ENCODE measurements around the gene SSC5D. TPM values are rescaled to one million over a fixed set of nuclear protein-coding genes. Genes with fewer than 3 reads are reported as not detected.

SSC5D gene
- total and polyA plus RNA-seq, 10 of the 15 experiments (the other 5 are each of a cell fraction or from before 2014, with no cell fraction given): 0.03 to 0.13 (median 0.05) TPM; not detected in 4

- TF ChIP-seq SIX5 (IDR thresholded peaks at IDR 0.05; ENCODE audit: low read depth, low read length, severe bottlenecking) (no peak), FOXK2 (IDR thresholded peaks at IDR 0.05) (no peak), BMI1 (IDR thresholded peaks at IDR 0.05; ENCODE audit: borderline replicate concordance) (no peak), IKZF2 (IDR thresholded peaks at IDR 0.05) (no peak), USF1 (IDR thresholded peaks at IDR 0.05; ENCODE audit: borderline replicate concordance, extremely low read length, insufficient read depth, low read depth, low read length) (no peak), CTCF (IDR thresholded peaks at IDR 0.05 in 2 of 3, conservative IDR thresholded peaks at IDR 0.05 in 1 of 3; ENCODE audit: control insufficient read depth in 2 of 3, extremely low read depth in 1 of 3, insufficient read depth in 1 of 3, low read depth in 3 of 3, low read length in 3 of 3) (no peak), PKNOX1 (IDR thresholded peaks at IDR 0.05) (no peak), RCOR1 (conservative IDR thresholded peaks at IDR 0.05; ENCODE audit: low read depth, low read length) (no peak), SPI1 (IDR thresholded peaks at IDR 0.05; ENCODE audit: borderline replicate concordance, insufficient read depth, low read depth, low read length) (no peak), RAD51 (IDR thresholded peaks at IDR 0.05) (no peak)
- SMC1A ChIA-PET (ENCODE audit: uncharacterized antibody, unreplicated experiment): no interaction called here
- Histone ChIP-seq H3K27ac (ENCODE audit: control insufficient read depth, insufficient read depth) (no peak overlapping the region), H3K4me3 (no peak overlapping the region), H3K4me1 (ENCODE audit: control insufficient read depth, insufficient read depth, low read length) (no peaks in the 10 kb centered on the region), H3K4me2 (ENCODE audit: control insufficient read depth, insufficient read depth) (no peak overlapping the region), H4K20me1 (ENCODE audit: control insufficient read depth, insufficient read depth) (no peaks in the 10 kb centered on the region), H2AFZ (ENCODE audit: control insufficient read depth, low read depth, low read length) (no peak overlapping the region), H3K9ac (ENCODE audit: control insufficient read depth, insufficient read depth, low read length) (no peak overlapping the region), H3K79me2 (ENCODE audit: control insufficient read depth, insufficient read depth, low read length) (no peaks in the 10 kb centered on the region), H3K9me3 (replicated peaks; ENCODE audit: control insufficient read depth, insufficient read depth, low read length) (no peaks in the 10 kb centered on the region), H3K36me3 (ENCODE audit: control insufficient read depth in 2 of 2, insufficient read depth in 2 of 2, low read length in 1 of 2) (no peaks in the 10 kb centered on the region), H3K27me3 (replicated peaks in 1 of 2; ENCODE audit: control insufficient read depth in 2 of 2, insufficient read depth in 2 of 2, low read length in 1 of 2) (no peaks in the 10 kb centered on the region; a peak in 1 of 4 replicates)
- intact Hi-C loops (cut with micrococcal nuclease; ENCODE audit: unreplicated experiment) (no loop called here), in situ Hi-C loops (cut with MboI) (no loop called here)
- DNase-seq (ENCODE audit: low read depth, low spot score): no peak
- ATAC-seq: no peak
- WGBS (ENCODE audit: insufficient coverage, insufficient replicate concordance, low lambda C conversion rate, missing lambda C conversion rate): 50% methylated on average over 35 of the region's 38 CpGs
- FAIRE-seq: no peak
- BruUV-seq (replicated peaks): no TSS peak
- POLR2A ChIA-PET: no interaction called here
- CTCF ChIA-PET: interaction anchor here (1.0 to 3.1 kb wide), 2 partner anchors 10 to 113 kb away, joined by 3 to 12 read pairs; no protein-coding TSS in a partner anchor
- RAD21 ChIA-PET (ENCODE audit: unreplicated experiment): interaction anchor here (0.7 kb wide), 1 partner anchor 10 kb away, joined by 4 read pairs; no protein-coding TSS in a partner anchor
Measured at GRCh38 chr19:55493645-55494171, 5.5 kb downstream of the SSC5D start.

Data from GM12878 (cell line).